NCI-H2081 treated with DMSO at 0.1 percent for 48 hours (cell line): ENCODE measurements around the gene PBX1.
A peak's percentile ranks its signal among the peaks of the same experiment; 100 is the strongest.

Experiments used
- DNase-seq: peaks from one replicate; lab custom pipeline; 2025; lab: John Stamatoyannopoulos, UW

The PBX1 gene

GRCh38 chr1:164824542-164824941, 265.6 kb downstream of the PBX1 start:
- no peak for DNase-seq

GRCh38 chr1:164830628-164831027, 271.6 kb downstream of the PBX1 start:
- no peak for DNase-seq

GRCh38 chr1:164834641-164835040, 275.7 kb downstream of the PBX1 start:
- DNase-seq: no peak

- peak; percentile 91 for DNase-seq
These were observed 277.6 kb downstream of the PBX1 start for GRCh38 chr1:164836614-164837018.

GRCh38 chr1:164838786-164839185, 279.8 kb downstream of the PBX1 start:
- DNase-seq: no peak

- no peak for DNase-seq
These were observed 282.0 kb downstream of the PBX1 start for GRCh38 chr1:164840936-164841335.

GRCh38 chr1:164841702-164842465, 282.9 kb downstream of the PBX1 start:
- no peak for DNase-seq

- DNase-seq: no peak
These were observed 283.9 kb downstream of the PBX1 start for GRCh38 chr1:164842870-164843269.

- DNase-seq: no peak
These were observed 284.9 kb downstream of the PBX1 start for GRCh38 chr1:164843743-164844500.

GRCh38 chr1:164846731-164847691, 288.0 kb downstream of the PBX1 start:
- no peak for DNase-seq

- DNase-seq: no peak
These were observed 294.2 kb downstream of the PBX1 start for GRCh38 chr1:164853146-164853545.

- DNase-seq: no peak
These were observed 296.8 kb downstream of the PBX1 start for GRCh38 chr1:164855716-164856329.

- DNase-seq: no peak
These were observed 297.4 kb downstream of the PBX1 start for GRCh38 chr1:164856381-164856780.

GRCh38 chr1:164857439-164857838, 298.5 kb downstream of the PBX1 start:
- no peak for DNase-seq

GRCh38 chr1:164858096-164858632, 299.2 kb downstream of the PBX1 start:
- DNase-seq: no peak

GRCh38 chr1:164861632-164862031, 302.6 kb downstream of the PBX1 start:
- DNase-seq: no peak

- DNase-seq: no peak
These were observed 304.1 kb downstream of the PBX1 start for GRCh38 chr1:164863056-164863455.

- no peak for DNase-seq
These were observed 305.2 kb downstream of the PBX1 start for GRCh38 chr1:164864161-164864560.

- no peak for DNase-seq
These were observed 306.4 kb downstream of the PBX1 start for GRCh38 chr1:164865385-164865784.

GRCh38 chr1:164867590-164867989, 308.6 kb downstream of the PBX1 start:
- DNase-seq: no peak

GRCh38 chr1:164868990-164869389, 310.0 kb downstream of the PBX1 start:
- DNase-seq: no peak

- no peak for DNase-seq
These were observed 316.5 kb downstream of the PBX1 start for GRCh38 chr1:164875518-164875917.
